ENCODE data around the gene WASF2.

GRCh38 chr1:27530192-27530591 is 40.2 kb upstream of the WASF2 start:
- TF ChIP-seq CTCF (IDR thresholded peaks at IDR 0.05) (no peak), POLR2A (IDR thresholded peaks at IDR 0.05) (no peak)

Measured in right lobe of liver (tissue), 4 donors.